HepG2 (cell line): ENCODE results near the gene EXOC7. TPM values are rescaled to one million over a fixed set of nuclear protein-coding genes. Genes with fewer than 3 reads are reported as not detected.

Experiments
- EHMT2 ChIP-seq: fragments of 200-600 bp; sonication (generic); IDR thresholded peaks from 2 replicates; pipeline ENCODE4 v1.7.0; 2017; ENCODE audit warnings: antibody characterized with exemption, low read depth, low read length, borderline replicate concordance
- MAFK ChIP-seq, 2 experiments: IDR thresholded peaks in 1 of 2; conservative IDR thresholded peaks in 1 of 2; 2 replicates each; pipeline ENCODE4 v1.6.1; 2011; ENCODE audit warnings: improper control_type of control experiment in 2 of 2, low read length in 2 of 2
- MED1 ChIP-seq: sonication (generic); formaldehyde crosslinking; IDR thresholded peaks from 2 replicates; pipeline ENCODE4 v1.4.0; 2020; ENCODE audit warnings: missing genetic modification reagents
- MEF2D ChIP-seq: sonication (generic); formaldehyde crosslinking; IDR thresholded peaks from 2 replicates; pipeline ENCODE4 v1.5.1; 2020; ENCODE audit warnings: mild to moderate bottlenecking, missing genetic modification reagents
- SRY ChIP-seq: sonication (generic); formaldehyde crosslinking; IDR thresholded peaks from 2 replicates; pipeline ENCODE4 v1.8.0; 2022; ENCODE audit warnings: mild to moderate bottlenecking, missing genetic modification reagents
- ZFP41 ChIP-seq: sonication (generic); formaldehyde crosslinking; IDR thresholded peaks from 2 replicates; pipeline ENCODE4 v1.4.0; 2020; ENCODE audit warnings: mild to moderate bottlenecking, missing genetic modification reagents, borderline replicate concordance
- ZMYM2 ChIP-seq: sonication (generic); formaldehyde crosslinking; IDR thresholded peaks from 2 replicates; pipeline ENCODE4 v1.8.0; 2022; ENCODE audit warnings: mild to moderate bottlenecking, missing genetic modification reagents
- ZNF546 ChIP-seq: sonication (generic); formaldehyde crosslinking; conservative IDR thresholded peaks from 2 replicates; pipeline ENCODE4 v1.8.1; 2023; ENCODE audit warnings: mild to moderate bottlenecking, missing genetic modification reagents
- ZNF768 ChIP-seq: sonication (generic); formaldehyde crosslinking; IDR thresholded peaks from 2 replicates; pipeline ENCODE4 v1.4.0; 2020; ENCODE audit warnings: missing genetic modification reagents
- polyA plus RNA-seq, 8 experiments: library from polyadenylated mRNA; depleted of rRNA in 3 of 8; stranded (reverse) in 7 of 8; unstranded in 1 of 8; fragments of >200 nt; fragmentation: Illumina TruSeq in 4 of 8; extraction: Trizol in 4 of 8; gene quantifications; 2 replicates each; pipeline versions ENCODE4 v1.2.1 to v1.2.3, GENCODE V29; 2011 to 2016; ENCODE audit warnings: low read depth in 4 of 8, missing spikeins in 1 of 8, mixed read lengths in 1 of 8; ENCODE audit not compliant: insufficient read depth in 1 of 8
- total RNA-seq, 5 experiments: library from RNA; depleted of rRNA; stranded (reverse); fragments of >200 nt; fragmentation: Illumina TruSeq; extraction: Trizol; gene quantifications; 2 replicates each; pipeline ENCODE4 v1.2.3, GENCODE V29; 2016; ENCODE audit warnings: low read depth in 1 of 5
- TF ChIP-seq, protein P1 (sequence below): sonication (generic); formaldehyde crosslinking; IDR thresholded peaks from 2 replicates; pipeline ENCODE4 v1.5.0; 2020; ENCODE audit warnings: missing genetic modification reagents
- TF ChIP-seq, protein P2 (sequence below): sonication (generic); formaldehyde crosslinking; IDR thresholded peaks from 2 replicates; pipeline ENCODE4 v1.4.0; 2020; ENCODE audit warnings: missing genetic modification reagents
- TF ChIP-seq, protein P3 (sequence below): sonication (generic); formaldehyde crosslinking; IDR thresholded peaks from 2 replicates; pipeline ENCODE4 v1.9.0; 2022; ENCODE audit warnings: missing genetic modification reagents, mild to moderate bottlenecking, borderline replicate concordance
- TF ChIP-seq, protein P4 (sequence below): sonication (generic); formaldehyde crosslinking; conservative IDR thresholded peaks from 2 replicates; pipeline ENCODE4 v1.4.0; 2020; ENCODE audit warnings: missing genetic modification reagents
- TF ChIP-seq, protein P5 (sequence below): sonication (generic); formaldehyde crosslinking; IDR thresholded peaks from 2 replicates; pipeline ENCODE4 v1.4.0; 2020; ENCODE audit warnings: mild to moderate bottlenecking, missing genetic modification reagents

EXOC7 gene
- total and polyA plus RNA-seq, 2 of the 13 experiments (the other 11 are each of a cell fraction or from before 2014, with no cell fraction given), result 86.9 to 116 TPM

DNA sequence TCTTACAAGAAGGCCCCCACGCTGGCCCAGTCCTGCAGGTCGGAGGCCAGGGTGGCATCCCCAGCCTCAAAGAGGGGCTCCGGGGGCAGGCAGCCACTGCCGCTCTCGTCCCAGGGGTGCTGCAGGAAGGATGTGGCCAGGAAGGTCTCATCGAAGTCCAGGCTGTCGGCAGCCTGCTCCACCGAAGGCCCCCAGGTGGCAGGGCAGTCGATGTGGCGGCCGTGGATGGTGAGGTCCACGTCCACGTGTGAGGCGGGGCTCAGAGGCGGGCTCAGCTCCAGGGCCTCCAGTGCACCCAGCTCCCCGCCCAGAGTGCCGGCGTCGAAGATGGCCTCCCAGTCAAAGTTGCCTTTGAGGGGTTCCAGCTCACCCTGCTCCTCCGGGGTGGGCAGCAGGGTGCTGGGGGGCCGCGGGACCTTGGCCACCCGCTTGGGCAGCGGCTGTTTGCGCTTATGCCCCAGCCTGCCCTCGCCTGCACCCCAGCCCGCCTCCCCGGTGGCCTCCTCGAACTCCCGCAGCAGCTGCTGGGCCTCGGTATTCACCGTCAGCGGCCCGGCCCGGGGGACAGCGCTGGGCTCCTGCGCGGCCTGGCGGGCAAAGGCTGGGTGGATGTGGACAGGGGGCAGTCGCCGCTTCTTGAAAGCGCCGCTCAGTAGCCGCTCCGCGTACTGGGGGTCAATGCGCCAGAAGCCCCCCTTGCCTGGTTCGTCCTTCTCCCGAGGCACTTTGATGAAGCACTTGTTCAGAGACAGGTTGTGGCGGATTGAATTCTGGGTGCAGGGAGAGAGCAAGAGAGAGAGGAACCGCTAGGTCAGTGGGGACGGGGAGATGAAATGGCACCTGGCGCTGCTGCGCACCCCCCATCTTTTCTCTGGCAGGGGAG is 34.0 kb upstream of the EXOC7 start (continued):
- TF ChIP-seq SRY (no peak), ZNF768 (peak; percentile 9; the same call in 1 of the 2 replicates), ZMYM2 (CRISPR knock-in tag) (no peak), ZNF546 (CRISPR knock-in tag) (no peak), MEF2D (no peak), EHMT2 (no peak), MAFK (conservative IDR thresholded peaks at IDR 0.05 in 1 of 2, IDR thresholded peaks at IDR 0.05 in 1 of 2; ENCODE audit: low read length in 2 of 2) (no peak), MED1 (no peak), ZFP41 (CRISPR knock-in tag) (no peak)
- TF ChIP-seq, protein P1, sequence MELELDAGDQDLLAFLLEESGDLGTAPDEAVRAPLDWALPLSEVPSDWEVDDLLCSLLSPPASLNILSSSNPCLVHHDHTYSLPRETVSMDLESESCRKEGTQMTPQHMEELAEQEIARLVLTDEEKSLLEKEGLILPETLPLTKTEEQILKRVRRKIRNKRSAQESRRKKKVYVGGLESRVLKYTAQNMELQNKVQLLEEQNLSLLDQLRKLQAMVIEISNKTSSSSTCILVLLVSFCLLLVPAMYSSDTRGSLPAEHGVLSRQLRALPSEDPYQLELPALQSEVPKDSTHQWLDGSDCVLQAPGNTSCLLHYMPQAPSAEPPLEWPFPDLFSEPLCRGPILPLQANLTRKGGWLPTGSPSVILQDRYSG (CRISPR knock-in tag), result no peak
- TF ChIP-seq, protein P2, sequence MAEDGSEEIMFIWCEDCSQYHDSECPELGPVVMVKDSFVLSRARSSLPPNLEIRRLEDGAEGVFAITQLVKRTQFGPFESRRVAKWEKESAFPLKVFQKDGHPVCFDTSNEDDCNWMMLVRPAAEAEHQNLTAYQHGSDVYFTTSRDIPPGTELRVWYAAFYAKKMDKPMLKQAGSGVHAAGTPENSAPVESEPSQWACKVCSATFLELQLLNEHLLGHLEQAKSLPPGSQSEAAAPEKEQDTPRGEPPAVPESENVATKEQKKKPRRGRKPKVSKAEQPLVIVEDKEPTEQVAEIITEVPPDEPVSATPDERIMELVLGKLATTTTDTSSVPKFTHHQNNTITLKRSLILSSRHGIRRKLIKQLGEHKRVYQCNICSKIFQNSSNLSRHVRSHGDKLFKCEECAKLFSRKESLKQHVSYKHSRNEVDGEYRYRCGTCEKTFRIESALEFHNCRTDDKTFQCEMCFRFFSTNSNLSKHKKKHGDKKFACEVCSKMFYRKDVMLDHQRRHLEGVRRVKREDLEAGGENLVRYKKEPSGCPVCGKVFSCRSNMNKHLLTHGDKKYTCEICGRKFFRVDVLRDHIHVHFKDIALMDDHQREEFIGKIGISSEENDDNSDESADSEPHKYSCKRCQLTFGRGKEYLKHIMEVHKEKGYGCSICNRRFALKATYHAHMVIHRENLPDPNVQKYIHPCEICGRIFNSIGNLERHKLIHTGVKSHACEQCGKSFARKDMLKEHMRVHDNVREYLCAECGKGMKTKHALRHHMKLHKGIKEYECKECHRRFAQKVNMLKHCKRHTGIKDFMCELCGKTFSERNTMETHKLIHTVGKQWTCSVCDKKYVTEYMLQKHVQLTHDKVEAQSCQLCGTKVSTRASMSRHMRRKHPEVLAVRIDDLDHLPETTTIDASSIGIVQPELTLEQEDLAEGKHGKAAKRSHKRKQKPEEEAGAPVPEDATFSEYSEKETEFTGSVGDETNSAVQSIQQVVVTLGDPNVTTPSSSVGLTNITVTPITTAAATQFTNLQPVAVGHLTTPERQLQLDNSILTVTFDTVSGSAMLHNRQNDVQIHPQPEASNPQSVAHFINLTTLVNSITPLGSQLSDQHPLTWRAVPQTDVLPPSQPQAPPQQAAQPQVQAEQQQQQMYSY (CRISPR knock-in tag), result no peak
- TF ChIP-seq, protein P3, sequence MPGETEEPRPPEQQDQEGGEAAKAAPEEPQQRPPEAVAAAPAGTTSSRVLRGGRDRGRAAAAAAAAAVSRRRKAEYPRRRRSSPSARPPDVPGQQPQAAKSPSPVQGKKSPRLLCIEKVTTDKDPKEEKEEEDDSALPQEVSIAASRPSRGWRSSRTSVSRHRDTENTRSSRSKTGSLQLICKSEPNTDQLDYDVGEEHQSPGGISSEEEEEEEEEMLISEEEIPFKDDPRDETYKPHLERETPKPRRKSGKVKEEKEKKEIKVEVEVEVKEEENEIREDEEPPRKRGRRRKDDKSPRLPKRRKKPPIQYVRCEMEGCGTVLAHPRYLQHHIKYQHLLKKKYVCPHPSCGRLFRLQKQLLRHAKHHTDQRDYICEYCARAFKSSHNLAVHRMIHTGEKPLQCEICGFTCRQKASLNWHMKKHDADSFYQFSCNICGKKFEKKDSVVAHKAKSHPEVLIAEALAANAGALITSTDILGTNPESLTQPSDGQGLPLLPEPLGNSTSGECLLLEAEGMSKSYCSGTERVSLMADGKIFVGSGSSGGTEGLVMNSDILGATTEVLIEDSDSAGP (CRISPR knock-in tag), result 0 out of 2 replicates have a peak, but pooled peaks have one; percentile 1
- TF ChIP-seq, protein P4, sequence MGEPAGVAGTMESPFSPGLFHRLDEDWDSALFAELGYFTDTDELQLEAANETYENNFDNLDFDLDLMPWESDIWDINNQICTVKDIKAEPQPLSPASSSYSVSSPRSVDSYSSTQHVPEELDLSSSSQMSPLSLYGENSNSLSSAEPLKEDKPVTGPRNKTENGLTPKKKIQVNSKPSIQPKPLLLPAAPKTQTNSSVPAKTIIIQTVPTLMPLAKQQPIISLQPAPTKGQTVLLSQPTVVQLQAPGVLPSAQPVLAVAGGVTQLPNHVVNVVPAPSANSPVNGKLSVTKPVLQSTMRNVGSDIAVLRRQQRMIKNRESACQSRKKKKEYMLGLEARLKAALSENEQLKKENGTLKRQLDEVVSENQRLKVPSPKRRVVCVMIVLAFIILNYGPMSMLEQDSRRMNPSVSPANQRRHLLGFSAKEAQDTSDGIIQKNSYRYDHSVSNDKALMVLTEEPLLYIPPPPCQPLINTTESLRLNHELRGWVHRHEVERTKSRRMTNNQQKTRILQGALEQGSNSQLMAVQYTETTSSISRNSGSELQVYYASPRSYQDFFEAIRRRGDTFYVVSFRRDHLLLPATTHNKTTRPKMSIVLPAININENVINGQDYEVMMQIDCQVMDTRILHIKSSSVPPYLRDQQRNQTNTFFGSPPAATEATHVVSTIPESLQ, result no peak
- TF ChIP-seq, protein P5, sequence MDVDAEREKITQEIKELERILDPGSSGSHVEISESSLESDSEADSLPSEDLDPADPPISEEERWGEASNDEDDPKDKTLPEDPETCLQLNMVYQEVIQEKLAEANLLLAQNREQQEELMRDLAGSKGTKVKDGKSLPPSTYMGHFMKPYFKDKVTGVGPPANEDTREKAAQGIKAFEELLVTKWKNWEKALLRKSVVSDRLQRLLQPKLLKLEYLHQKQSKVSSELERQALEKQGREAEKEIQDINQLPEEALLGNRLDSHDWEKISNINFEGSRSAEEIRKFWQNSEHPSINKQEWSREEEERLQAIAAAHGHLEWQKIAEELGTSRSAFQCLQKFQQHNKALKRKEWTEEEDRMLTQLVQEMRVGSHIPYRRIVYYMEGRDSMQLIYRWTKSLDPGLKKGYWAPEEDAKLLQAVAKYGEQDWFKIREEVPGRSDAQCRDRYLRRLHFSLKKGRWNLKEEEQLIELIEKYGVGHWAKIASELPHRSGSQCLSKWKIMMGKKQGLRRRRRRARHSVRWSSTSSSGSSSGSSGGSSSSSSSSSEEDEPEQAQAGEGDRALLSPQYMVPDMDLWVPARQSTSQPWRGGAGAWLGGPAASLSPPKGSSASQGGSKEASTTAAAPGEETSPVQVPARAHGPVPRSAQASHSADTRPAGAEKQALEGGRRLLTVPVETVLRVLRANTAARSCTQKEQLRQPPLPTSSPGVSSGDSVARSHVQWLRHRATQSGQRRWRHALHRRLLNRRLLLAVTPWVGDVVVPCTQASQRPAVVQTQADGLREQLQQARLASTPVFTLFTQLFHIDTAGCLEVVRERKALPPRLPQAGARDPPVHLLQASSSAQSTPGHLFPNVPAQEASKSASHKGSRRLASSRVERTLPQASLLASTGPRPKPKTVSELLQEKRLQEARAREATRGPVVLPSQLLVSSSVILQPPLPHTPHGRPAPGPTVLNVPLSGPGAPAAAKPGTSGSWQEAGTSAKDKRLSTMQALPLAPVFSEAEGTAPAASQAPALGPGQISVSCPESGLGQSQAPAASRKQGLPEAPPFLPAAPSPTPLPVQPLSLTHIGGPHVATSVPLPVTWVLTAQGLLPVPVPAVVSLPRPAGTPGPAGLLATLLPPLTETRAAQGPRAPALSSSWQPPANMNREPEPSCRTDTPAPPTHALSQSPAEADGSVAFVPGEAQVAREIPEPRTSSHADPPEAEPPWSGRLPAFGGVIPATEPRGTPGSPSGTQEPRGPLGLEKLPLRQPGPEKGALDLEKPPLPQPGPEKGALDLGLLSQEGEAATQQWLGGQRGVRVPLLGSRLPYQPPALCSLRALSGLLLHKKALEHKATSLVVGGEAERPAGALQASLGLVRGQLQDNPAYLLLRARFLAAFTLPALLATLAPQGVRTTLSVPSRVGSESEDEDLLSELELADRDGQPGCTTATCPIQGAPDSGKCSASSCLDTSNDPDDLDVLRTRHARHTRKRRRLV (CRISPR knock-in tag), result no peak
